ENCODE data around the gene UGP2. TPM values are rescaled to one million over a fixed set of nuclear protein-coding genes. Genes with fewer than 3 reads are reported as not detected.
A peak's percentile ranks its signal among the peaks of the same experiment; 100 is the strongest.

UGP2 gene
- total RNA-seq, 1 experiment from 2014 or later: 55.8 TPM

DNA sequence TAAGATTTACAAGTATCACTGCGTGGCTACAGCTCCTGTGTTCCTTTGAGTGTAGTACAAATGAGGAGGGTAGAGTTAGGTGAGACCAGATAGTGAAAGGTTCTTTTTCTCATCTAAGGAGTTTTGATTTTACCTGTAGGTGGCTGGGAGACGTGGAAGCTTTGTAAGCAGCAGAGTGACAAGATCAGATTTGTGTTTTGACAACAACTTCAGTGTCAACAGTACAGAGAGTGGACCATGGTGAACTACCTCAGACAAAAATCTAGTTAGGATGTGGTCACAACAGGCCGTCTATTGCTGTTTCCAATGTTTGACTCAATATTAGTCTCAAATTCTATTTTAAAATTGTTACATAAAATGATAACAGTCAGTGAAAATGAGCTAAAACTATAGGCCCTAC, 20.3 kb upstream of the UGP2 start:
- TF ChIP-seq, protein P1, sequence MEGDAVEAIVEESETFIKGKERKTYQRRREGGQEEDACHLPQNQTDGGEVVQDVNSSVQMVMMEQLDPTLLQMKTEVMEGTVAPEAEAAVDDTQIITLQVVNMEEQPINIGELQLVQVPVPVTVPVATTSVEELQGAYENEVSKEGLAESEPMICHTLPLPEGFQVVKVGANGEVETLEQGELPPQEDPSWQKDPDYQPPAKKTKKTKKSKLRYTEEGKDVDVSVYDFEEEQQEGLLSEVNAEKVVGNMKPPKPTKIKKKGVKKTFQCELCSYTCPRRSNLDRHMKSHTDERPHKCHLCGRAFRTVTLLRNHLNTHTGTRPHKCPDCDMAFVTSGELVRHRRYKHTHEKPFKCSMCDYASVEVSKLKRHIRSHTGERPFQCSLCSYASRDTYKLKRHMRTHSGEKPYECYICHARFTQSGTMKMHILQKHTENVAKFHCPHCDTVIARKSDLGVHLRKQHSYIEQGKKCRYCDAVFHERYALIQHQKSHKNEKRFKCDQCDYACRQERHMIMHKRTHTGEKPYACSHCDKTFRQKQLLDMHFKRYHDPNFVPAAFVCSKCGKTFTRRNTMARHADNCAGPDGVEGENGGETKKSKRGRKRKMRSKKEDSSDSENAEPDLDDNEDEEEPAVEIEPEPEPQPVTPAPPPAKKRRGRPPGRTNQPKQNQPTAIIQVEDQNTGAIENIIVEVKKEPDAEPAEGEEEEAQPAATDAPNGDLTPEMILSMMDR (conservative IDR thresholded peaks at IDR 0.05; ENCODE audit: low read depth, low read length): no peak
- H3K79me2 ChIP-seq (ENCODE audit: low read length): no peaks in the 10 kb centered on the region
- no peak overlapping the region for H2AFZ ChIP-seq (ENCODE audit: low read length)
- H3K4me3 ChIP-seq (ENCODE audit: low read length): no peak overlapping the region
- ATAC-seq: no peak
- H3K9ac ChIP-seq (ENCODE audit: low read length): no peak overlapping the region
- H3K36me3 ChIP-seq (ENCODE audit: low read depth, low read length): no peaks in the 10 kb centered on the region
- no peak overlapping the region for H3K27ac ChIP-seq (ENCODE audit: low read length)
- DNase-seq: no peak
- intact Hi-C loops (cut with micrococcal nuclease): no loop called here
- no peaks in the 10 kb centered on the region for H4K20me1 ChIP-seq (ENCODE audit: low read length)
- H3K27me3 ChIP-seq (ENCODE audit: low read length): no peaks in the 10 kb centered on the region
- no peaks in the 10 kb centered on the region for H3F3A ChIP-seq (ENCODE audit: low read length, unreplicated experiment)
- POLR2A ChIA-PET (ENCODE audit: unreplicated experiment): no interaction called here
- H3K4me2 ChIP-seq (ENCODE audit: low read length): no peak overlapping the region
- no peaks in the 10 kb centered on the region for H3K4me1 ChIP-seq (ENCODE audit: insufficient read depth, low read length)
- no peaks in the 10 kb centered on the region for H3K9me3 ChIP-seq (ENCODE audit: low read length)
- CTCF ChIA-PET: no interaction called here
- H3K9me2 ChIP-seq (replicated peaks; ENCODE audit: low read length): no peaks in the 10 kb centered on the region
- BruUV-seq (replicated peaks): no TSS peak

DNA sequence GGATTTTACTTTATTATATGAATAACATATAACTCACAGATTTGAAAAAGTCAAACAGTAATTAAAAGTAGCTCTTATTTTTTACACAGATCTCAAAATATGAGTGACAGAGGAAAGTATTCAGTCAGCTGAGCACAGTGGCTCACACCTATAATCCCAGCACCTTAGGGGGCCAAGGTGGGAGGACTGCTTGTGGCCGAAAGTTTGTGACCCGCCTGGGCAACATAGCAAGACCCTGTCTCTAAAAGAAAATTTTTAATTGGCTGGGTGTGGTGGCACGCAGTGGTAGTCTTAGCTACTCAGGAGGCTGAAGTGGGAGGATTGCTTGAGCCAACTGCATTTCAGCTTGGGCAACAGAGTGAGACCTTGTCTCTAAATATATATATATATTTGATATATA, 19.2 kb upstream of the UGP2 start:
- Histone ChIP-seq H3K27me3 (ENCODE audit: low read length) (no peaks in the 10 kb centered on the region), H3K4me1 (ENCODE audit: insufficient read depth, low read length) (peaks cover 2% of the 10 kb centered on the region; the same call in 1 of the 2 replicates), H3K79me2 (ENCODE audit: low read length) (no peaks in the 10 kb centered on the region), H3K9me2 (replicated peaks; ENCODE audit: low read length) (no peaks in the 10 kb centered on the region), H3K9ac (ENCODE audit: low read length) (no peak overlapping the region), H4K20me1 (ENCODE audit: low read length) (no peaks in the 10 kb centered on the region), H3K27ac (ENCODE audit: low read length) (no peak overlapping the region), H2AFZ (ENCODE audit: low read length) (no peak overlapping the region), H3K36me3 (ENCODE audit: low read depth, low read length) (no peaks in the 10 kb centered on the region), H3F3A (ENCODE audit: low read length, unreplicated experiment) (no peaks in the 10 kb centered on the region), H3K4me3 (ENCODE audit: low read length) (no peak overlapping the region), H3K9me3 (ENCODE audit: low read length) (no peaks in the 10 kb centered on the region), H3K4me2 (ENCODE audit: low read length) (no peak overlapping the region)
- no peak for ATAC-seq
- intact Hi-C loops (cut with micrococcal nuclease): no loop called here
- POLR2A ChIA-PET (ENCODE audit: unreplicated experiment): no interaction called here
- no TSS peak for BruUV-seq (replicated peaks)
- DNase-seq: no peak
- TF ChIP-seq EZH2 (IDR thresholded peaks at IDR 0.05; ENCODE audit: low read length, unreplicated experiment) (no peak), EZH2phosphoT487 (IDR thresholded peaks at IDR 0.05; ENCODE audit: borderline replicate concordance, low read length) (no peak)
- TF ChIP-seq, protein P1 (conservative IDR thresholded peaks at IDR 0.05; ENCODE audit: low read depth, low read length): no peak
- CTCF ChIA-PET: no interaction called here

DNA sequence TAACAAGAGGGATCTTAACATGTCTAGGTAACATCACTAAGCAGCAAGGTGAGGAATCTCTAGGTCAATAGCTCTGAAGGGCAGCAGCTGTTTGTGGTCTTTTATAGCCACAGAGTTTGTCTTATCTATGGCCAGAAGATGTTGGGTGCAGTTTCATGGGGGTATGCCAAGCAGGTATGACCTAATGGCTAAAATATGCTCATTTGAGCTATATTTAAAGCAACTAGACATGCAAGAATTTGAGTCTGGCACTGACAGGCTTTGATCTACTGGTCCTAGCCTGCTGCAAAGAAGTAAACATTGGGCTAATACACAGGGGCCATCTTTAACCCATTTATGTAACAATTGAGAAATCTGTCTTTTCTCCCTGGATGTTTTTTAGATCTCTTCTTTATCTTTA, 13.9 kb upstream of the UGP2 start:
- Histone ChIP-seq H2AFZ (ENCODE audit: low read length) (no peak overlapping the region), H3K9me2 (replicated peaks; ENCODE audit: low read length) (no peaks in the 10 kb centered on the region), H3K27ac (ENCODE audit: low read length) (no peak overlapping the region), H3K4me1 (ENCODE audit: insufficient read depth, low read length) (peaks cover 12% of the 10 kb centered on the region), H3K4me2 (ENCODE audit: low read length) (peak overlapping the region; percentile 6; the same call in 1 of the 2 replicates), H3K9ac (ENCODE audit: low read length) (no peak overlapping the region), H3K36me3 (ENCODE audit: low read depth, low read length) (no peaks in the 10 kb centered on the region), H3F3A (ENCODE audit: low read length, unreplicated experiment) (no peaks in the 10 kb centered on the region), H3K79me2 (ENCODE audit: low read length) (no peaks in the 10 kb centered on the region), H3K4me3 (ENCODE audit: low read length) (no peak overlapping the region), H4K20me1 (ENCODE audit: low read length) (no peaks in the 10 kb centered on the region), H3K9me3 (ENCODE audit: low read length) (no peaks in the 10 kb centered on the region), H3K27me3 (ENCODE audit: low read length) (no peaks in the 10 kb centered on the region)
- TF ChIP-seq EZH2phosphoT487 (IDR thresholded peaks at IDR 0.05; ENCODE audit: borderline replicate concordance, low read length) (no peak), EZH2 (IDR thresholded peaks at IDR 0.05; ENCODE audit: low read length, unreplicated experiment) (no peak)
- TF ChIP-seq, protein P1 (conservative IDR thresholded peaks at IDR 0.05; ENCODE audit: low read depth, low read length): no peak
- CTCF ChIA-PET: interaction anchor here (0.5 kb wide), 1 partner anchor 15 kb away, joined by 4 read pairs; no protein-coding TSS in a partner anchor
- POLR2A ChIA-PET (ENCODE audit: unreplicated experiment): interaction anchor here (0.7 kb wide), 1 partner anchor 213 kb away, joined by 9 read pairs; no protein-coding TSS in a partner anchor
- intact Hi-C loops (cut with micrococcal nuclease): no loop called here
- BruUV-seq (replicated peaks): no TSS peak
- ATAC-seq (peak; percentile 66), DNase-seq (peak; percentile 80)

All from PC-3 (cell line).